NCI-H2081 treated with DMSO at 0.1 percent for 48 hours (cell line): ENCODE measurements around the gene LSM3.

Source experiments
- DNase-seq: peaks from one replicate; lab custom pipeline; 2025; lab: John Stamatoyannopoulos, UW

The LSM3 gene

GRCh38 chr3:14178247-14179113, at the start of gene LSM3, which contains the start of gene XPC:
Gene LSM3 (plus strand): TSS chr3:14178817. CDS start chr3:14178861, 44 bp downstream.
Gene XPC (minus strand): TSS chr3:14178601. CDS start chr3:14178568, 33 bp downstream.
- peak; percentile 88 for DNase-seq

DNA sequence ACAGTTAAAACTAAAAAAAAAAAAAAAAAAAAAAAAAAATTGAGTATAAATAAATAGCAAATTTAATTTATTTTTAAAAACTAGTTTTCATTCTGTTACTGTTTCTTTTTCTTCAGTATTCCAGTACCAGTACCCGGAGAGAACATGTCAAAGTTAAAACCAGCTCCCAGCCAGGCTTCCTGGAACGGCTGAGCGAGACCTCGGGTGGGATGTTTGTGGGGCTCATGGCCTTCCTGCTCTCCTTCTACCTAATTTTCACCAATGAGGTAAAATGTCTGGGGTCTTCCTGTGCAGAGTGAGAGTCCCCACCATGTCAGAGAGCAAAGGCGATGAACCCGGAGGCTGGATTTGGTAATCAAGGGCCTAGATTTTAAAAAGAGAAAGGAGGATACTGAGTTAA, 49.3 kb upstream of the LSM3 start:
- no peak for DNase-seq

- DNase-seq, result no peak
These were observed 48.4 kb upstream of the LSM3 start for GRCh38 chr3:14130230-14130629.

DNA sequence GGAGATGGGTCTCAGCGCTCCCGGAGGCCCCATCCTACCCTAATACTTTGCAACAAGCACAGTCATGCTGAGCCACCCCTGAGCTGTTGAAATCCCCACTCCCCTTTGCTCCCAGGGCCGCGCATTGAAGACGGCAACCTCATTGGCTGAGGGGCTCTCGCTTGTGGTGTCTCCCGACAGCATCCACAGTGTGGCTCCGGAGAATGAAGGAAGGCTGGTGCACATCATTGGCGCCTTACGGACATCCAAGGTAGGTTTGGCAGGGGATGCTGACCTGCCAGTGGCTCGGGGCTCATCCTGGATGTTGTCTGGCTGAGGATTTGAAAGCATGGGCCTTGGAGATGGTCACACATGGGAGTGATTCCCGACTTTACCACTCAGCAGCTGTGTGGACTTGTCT, 47.9 kb upstream of the LSM3 start:
- DNase-seq, result no peak

- no peak for DNase-seq
These were observed 47.5 kb upstream of the LSM3 start for GRCh38 chr3:14131134-14131533.

- no peak for DNase-seq
These were observed 46.5 kb upstream of the LSM3 start for GRCh38 chr3:14132120-14132519.

DNA sequence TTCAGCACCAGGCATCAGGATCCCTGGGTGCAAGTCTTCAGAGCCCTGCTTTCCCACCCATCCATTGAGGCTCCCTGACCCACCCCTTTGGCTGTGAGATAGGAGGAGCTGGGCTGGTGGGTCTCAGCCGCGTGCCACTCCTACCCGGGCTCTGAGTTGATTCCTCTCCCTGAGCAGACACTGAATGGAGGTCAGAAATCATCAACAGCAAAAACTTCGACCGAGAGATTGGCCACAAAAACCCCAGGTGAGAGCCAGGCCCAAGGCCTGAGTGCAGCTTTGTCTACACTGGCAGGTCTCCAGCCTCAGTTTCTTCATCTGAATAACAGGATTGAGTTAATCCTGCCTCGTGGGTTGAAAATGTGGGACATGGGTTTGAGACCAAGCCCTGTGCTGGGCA, 45.9 kb upstream of the LSM3 start:
- DNase-seq, result no peak

- DNase-seq, result no peak
These were observed 45.3 kb upstream of the LSM3 start for GRCh38 chr3:14133188-14133800.

DNA sequence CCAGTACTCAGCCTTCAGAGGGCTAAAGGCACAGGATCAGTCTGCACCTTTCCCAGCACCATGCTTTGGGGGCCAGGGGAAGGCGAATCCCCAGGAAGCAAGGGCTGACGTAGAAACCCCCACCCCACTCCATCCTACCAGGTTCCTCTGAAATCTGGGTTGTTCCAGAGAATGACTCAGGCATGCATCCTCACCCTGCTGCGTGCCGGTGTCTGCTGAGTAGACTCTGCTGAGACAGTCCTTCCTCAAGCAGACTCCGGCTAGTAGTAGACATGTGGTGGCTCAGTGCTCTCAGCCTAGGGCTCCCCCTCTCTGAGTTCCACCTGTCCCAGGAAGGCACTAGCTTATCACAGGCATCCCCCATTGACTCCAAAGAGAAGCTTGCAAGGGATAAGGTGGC, 44.7 kb upstream of the LSM3 start:
- no peak for DNase-seq

DNA sequence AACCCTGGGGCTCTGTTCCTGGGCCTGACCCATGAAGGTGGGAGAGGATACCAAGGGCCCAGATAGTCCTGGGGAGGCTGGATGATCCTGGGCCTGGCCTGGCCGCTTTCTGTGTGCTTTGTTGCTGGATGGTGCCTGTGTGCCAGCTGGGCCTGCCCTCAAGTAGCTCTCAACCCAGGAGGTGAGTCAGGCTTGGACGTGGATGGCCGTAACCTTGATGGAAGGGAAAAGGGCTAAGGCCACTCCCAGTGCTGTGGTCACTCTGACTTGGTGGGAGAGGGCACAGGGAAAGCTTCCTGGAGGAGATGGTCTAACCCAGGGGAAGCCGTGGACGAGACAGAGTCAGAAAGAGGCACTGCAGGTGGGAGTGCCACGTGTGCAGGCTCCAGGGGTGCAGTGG, 44.3 kb upstream of the LSM3 start:
- no peak for DNase-seq

GRCh38 chr3:14135581-14135980, 43.0 kb upstream of the LSM3 start:
- DNase-seq, result no peak

GRCh38 chr3:14137004-14137403, 41.6 kb upstream of the LSM3 start:
- no peak for DNase-seq

DNA sequence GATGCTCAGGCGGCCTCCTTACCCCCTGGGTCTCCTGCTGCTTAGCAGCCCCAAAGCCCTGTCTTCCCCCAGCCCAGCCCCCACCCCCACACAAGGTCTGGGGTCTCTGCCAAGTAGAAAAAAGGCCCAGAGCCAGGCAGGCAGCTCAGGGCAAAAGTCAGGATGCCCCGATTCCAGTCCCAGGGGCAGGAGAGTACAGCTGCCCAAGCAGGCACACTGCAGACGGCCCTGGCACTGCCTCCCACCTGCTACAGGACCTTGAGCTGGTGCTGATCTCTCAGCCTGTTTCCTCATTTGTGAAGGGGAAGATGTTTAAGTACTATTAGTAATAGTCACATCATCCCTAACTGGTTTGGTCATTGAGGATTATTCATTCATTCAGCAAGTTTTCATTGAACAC, 41.2 kb upstream of the LSM3 start:
- DNase-seq, result no peak

GRCh38 chr3:14138109-14138877, 40.3 kb upstream of the LSM3 start:
- no peak for DNase-seq

GRCh38 chr3:14138878-14139655, 39.5 kb upstream of the LSM3 start:
- no peak for DNase-seq

- no peak for DNase-seq
These were observed 38.8 kb upstream of the LSM3 start for GRCh38 chr3:14139771-14140170.

DNA sequence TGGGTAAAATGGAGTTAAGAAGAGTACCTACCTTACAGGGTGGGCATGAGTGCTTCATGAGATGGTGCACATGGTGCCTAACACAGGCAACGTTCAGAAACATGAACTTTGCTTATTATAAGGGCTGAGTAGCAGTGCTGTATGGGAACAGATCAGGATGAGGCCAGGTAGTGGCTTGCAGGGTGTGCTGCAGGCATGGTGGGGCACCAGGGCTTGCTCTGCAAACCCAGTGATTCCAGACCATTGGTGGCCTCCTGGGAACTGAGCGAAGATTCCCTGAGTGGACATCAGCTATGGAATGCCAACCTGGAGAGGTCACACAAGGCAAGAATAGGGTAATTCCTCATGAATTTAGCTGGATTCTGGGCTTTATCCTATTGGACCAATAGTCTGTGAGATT, 37.9 kb upstream of the LSM3 start:
- no peak for DNase-seq

DNA sequence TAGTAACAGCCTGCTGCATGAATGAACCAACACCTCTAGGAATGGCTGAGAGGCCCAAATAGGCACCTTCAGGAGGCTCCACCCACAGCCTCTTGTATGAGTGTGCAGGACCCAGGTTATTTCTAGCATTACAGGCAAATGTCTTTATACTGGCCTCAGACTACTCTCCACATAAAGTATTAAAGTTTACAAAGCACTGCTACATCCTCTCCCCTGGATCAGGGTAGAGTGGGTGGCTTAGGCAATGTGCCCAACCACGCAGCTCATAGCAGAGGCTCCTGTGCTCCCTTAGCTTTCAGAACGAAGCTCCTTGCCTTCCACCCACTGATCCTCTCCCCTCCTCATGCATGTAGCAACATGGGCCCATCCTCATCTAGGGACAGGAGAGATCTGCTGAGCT, 37.5 kb upstream of the LSM3 start:
- no peak for DNase-seq

DNA sequence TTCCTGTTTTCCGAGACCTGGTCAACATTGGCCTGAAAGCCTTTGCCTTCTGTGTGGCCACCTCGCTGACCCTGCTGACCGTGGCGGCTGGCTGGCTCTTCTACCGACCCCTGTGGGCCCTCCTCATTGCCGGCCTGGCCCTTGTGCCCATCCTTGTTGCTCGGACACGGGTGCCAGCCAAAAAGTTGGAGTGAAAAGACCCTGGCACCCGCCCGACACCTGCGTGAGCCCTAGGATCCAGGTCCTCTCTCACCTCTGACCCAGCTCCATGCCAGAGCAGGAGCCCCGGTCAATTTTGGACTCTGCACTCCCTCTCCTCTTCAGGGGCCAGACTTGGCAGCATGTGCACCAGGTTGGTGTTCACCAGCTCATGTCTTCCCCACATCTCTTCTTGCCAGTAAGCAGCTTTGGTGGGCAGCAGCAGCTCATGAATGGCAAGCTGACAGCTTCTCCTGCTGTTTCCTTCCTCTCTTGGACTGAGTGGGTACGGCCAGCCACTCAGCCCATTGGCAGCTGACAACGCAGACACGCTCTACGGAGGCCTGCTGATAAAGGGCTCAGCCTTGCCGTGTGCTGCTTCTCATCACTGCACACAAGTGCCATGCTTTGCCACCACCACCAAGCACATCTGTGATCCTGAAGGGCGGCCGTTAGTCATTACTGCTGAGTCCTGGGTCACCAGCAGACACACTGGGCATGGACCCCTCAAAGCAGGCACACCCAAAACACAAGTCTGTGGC, 36.8 kb upstream of the LSM3 start:
- no peak for DNase-seq

GRCh38 chr3:14142567-14143270, 35.9 kb upstream of the LSM3 start:
- no peak for DNase-seq
